HG02870 (cell line): ENCODE measurements around the gene PLEKHG5.

Source experiments
- ATAC-seq: cut with Tn5 transposase; IDR thresholded peaks from one replicate; pipeline ENCODE4 v1.9.1; 2021; ENCODE audit warnings: mild to moderate bottlenecking, moderate library complexity; ENCODE audit not compliant: unreplicated experiment

The PLEKHG5 gene

GRCh38 chr1:6427441-6428390, 63.8 kb downstream of the PLEKHG5 start:
- ATAC-seq = no peak

GRCh38 chr1:6426972-6427350, 64.5 kb downstream of the PLEKHG5 start:
- no peak for ATAC-seq

GRCh38 chr1:6426277-6426971, 65.0 kb downstream of the PLEKHG5 start:
- no peak for ATAC-seq

GRCh38 chr1:6425658-6426057, 65.8 kb downstream of the PLEKHG5 start:
- ATAC-seq = no peak

- ATAC-seq = no peak
These were observed 66.6 kb downstream of the PLEKHG5 start, which contains the start of gene ESPN for GRCh38 chr1:6424619-6425593. Gene ESPN (plus strand): TSS chr1:6424776. CDS start chr1:6424956, 180 bp downstream.

GRCh38 chr1:6424000-6424565, 67.4 kb downstream of the PLEKHG5 start:
- no peak for ATAC-seq

- ATAC-seq = no peak
These were observed 68.0 kb downstream of the PLEKHG5 start for GRCh38 chr1:6423321-6423999.

- no peak for ATAC-seq
These were observed 70.2 kb downstream of the PLEKHG5 start for GRCh38 chr1:6421266-6421665.

GRCh38 chr1:6420454-6421042, 70.9 kb downstream of the PLEKHG5 start:
- ATAC-seq = no peak

GRCh38 chr1:6419804-6420453, 71.5 kb downstream of the PLEKHG5 start, which contains the start of gene HES2:
Gene HES2 (minus strand): TSS chr1:6419919. CDS start chr1:6419820, 99 bp downstream.
- no peak for ATAC-seq

- no peak for ATAC-seq
These were observed 72.1 kb downstream of the PLEKHG5 start for GRCh38 chr1:6419397-6419803.

GRCh38 chr1:6418668-6419396, 72.6 kb downstream of the PLEKHG5 start:
- no peak for ATAC-seq

- ATAC-seq = no peak
These were observed 73.4 kb downstream of the PLEKHG5 start for GRCh38 chr1:6417961-6418667.
